ENCODE data around the gene NR1I3. TPM values are rescaled to one million over a fixed set of nuclear protein-coding genes. Genes with fewer than 3 reads are reported as not detected.

Gene NR1I3
- total and polyA plus RNA-seq, 2 of the 13 experiments (the other 11 are each of a cell fraction or from before 2014, with no cell fraction given): 0.62 to 0.95 TPM

- TF ChIP-seq ZBTB46 (CRISPR knock-in tag; IDR thresholded peaks at IDR 0.05; ENCODE audit: borderline replicate concordance) (no peak), CHD4 (IDR thresholded peaks at IDR 0.05; ENCODE audit: borderline replicate concordance, low read length) (peak; percentile 52; the same call in 1 of the 2 replicates), RFX3 (CRISPR knock-in tag; IDR thresholded peaks at IDR 0.05) (no peak), AKNA (CRISPR knock-in tag; IDR thresholded peaks at IDR 0.05; ENCODE audit: borderline replicate concordance) (no peak), ZNF430 (CRISPR knock-in tag; IDR thresholded peaks at IDR 0.05) (peak; percentile 59; the same call in 1 of the 2 replicates), PRMT3 (CRISPR knock-in tag; IDR thresholded peaks at IDR 0.05; ENCODE audit: borderline replicate concordance, low read depth) (0 out of 2 replicates have a peak, but pooled peaks have one; percentile 30), HOXA5 (CRISPR knock-in tag; IDR thresholded peaks at IDR 0.05) (peak; percentile 78), ZNF746 (CRISPR knock-in tag; IDR thresholded peaks at IDR 0.05) (peak; percentile 90), ATF7 (IDR thresholded peaks at IDR 0.05) (no peak), ATF7 (CRISPR knock-in tag; IDR thresholded peaks at IDR 0.05) (no peak), BHLHE40 (IDR thresholded peaks at IDR 0.05; ENCODE audit: low read length) (no peak), ESRRA (CRISPR knock-in tag; IDR thresholded peaks at IDR 0.05; ENCODE audit: low read depth) (peak; percentile 25; the same call in 1 of the 2 replicates), SKI (IDR thresholded peaks at IDR 0.05; ENCODE audit: partially characterized antibody) (peak; percentile 31), ZNF773 (CRISPR knock-in tag; IDR thresholded peaks at IDR 0.05; ENCODE audit: borderline replicate concordance) (no peak), RORA (CRISPR knock-in tag; IDR thresholded peaks at IDR 0.05) (no peak), CBFB (CRISPR knock-in tag; IDR thresholded peaks at IDR 0.05) (no peak), PHF8 (CRISPR knock-in tag; IDR thresholded peaks at IDR 0.05) (no peak; the same call in 1 of the 2 replicates), CREB1 (IDR thresholded peaks at IDR 0.05) (no peak), CREB1 (CRISPR knock-in tag; IDR thresholded peaks at IDR 0.05) (peak; percentile 63; the same call in 1 of the 2 replicates), ZNF451 (CRISPR knock-in tag; IDR thresholded peaks at IDR 0.05) (no peak), CEBPB (IDR thresholded peaks at IDR 0.05; ENCODE audit: borderline replicate concordance, low read depth, low read length) (peak; percentile 94), PHF5A (CRISPR knock-in tag; IDR thresholded peaks at IDR 0.05; ENCODE audit: low read depth, unreplicated experiment) (no peak), FOXP1 (IDR thresholded peaks at IDR 0.05) (no peak; the same call in 1 of the 2 replicates), FOXP1 (CRISPR knock-in tag; IDR thresholded peaks at IDR 0.05) (peak; percentile 73), ZNF343 (CRISPR knock-in tag; IDR thresholded peaks at IDR 0.05) (no peak), ARID2 (CRISPR knock-in tag; IDR thresholded peaks at IDR 0.05; ENCODE audit: borderline replicate concordance) (no peak)
Measured at GRCh38 chr1:161223805-161224694, 14.0 kb downstream of the NR1I3 start (continued).
